ENCODE measurements around the gene DUSP5.

Gene DUSP5

GRCh38 chr10:110548002-110548401 lies 50.3 kb downstream of the DUSP5 start:
- no peak for DNase-seq

GRCh38 chr10:110549211-110549610 lies 51.5 kb downstream of the DUSP5 start:
- DNase-seq, result no peak

GRCh38 chr10:110553905-110554304 lies 56.2 kb downstream of the DUSP5 start:
- DNase-seq, result no peak

DNA sequence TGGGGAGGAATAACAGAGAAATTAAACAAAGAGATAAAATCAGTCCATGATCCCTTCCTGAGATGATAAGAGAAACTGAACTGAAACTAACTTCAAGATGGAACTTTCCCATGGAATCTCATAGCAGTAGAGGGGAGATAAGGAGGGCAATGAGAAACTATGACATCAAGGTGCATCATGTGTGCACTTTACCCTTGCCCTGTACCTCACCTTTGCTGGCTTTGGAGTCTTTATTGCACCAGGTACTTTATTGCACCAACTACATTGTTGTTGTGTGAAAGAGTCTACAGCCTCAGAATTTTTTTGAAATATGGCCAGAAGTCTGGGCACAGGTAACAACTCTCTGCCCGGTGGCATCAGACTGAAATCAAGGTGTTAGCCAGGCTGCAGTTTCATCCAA lies 58.6 kb downstream of the DUSP5 start:
- DNase-seq, result no peak

DNA sequence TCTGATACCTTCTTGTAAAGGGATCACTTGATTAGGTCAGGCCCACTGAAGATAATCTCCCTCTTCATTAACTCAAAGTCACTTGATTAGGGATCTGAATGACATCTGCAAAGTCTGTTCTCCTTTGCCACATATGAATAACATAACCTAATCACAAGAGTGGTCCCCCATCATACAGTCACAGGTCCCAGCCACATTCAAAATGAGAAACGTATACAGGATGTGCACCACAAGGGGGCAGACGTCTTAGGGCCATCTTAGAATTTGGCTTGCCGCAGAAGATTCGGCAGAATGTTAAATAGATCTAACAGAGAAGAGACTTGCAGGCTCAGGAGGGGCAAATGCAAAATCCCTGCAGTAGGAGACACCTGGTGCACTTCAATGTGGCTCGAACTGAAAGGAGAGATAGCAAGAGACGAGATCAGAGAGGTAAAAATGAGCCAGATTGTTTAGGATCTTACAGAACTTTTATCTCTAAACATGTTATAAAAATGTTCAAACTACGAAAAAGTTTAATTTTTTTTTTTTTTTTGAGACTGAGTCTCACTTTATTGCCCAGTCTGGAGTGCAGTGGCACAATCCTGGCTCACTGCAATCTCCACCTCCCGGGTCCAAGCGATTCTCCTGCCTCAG lies 59.4 kb downstream of the DUSP5 start:
- peak; percentile 47 to 71 for DNase-seq

DNA sequence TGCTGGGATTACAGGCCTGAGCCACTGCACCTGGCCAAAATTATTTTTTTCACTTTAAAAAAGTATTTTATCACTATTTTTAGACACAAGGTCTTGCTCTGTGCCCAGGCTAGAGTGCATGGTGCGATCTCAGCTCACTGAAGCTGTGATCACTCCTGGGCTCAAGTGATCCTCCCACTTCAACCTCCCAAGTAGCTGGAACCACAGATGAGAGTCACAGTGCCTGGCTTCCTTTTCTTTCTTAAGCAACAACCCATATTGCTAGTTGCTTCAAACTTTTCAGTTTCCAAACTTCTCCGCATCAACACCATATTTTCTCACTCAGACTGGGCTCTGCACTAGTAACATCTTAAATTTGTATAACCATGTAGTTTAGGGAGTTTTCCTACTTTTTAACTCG lies 60.3 kb downstream of the DUSP5 start:
- no peak for DNase-seq

- no peak for DNase-seq
Observed at GRCh38 chr10:110560012-110560411, 62.3 kb downstream of the DUSP5 start.
